ENCODE results near the gene AK9.
A peak's percentile ranks its signal among the peaks of the same experiment; 100 is the strongest.

Gene AK9

GRCh38 chr6:109490713-109491112, 200.3 kb downstream of the AK9 start:
- Mint-ChIP-seq H3K9me3 (no peaks in the 10 kb centered on the region), H3K27ac (no peak overlapping the region), H3K4me1 (peaks cover 20% of the 10 kb centered on the region), H3K4me3 (no peak overlapping the region), H3K36me3 (ENCODE audit: low read depth) (no peaks in the 10 kb centered on the region), H3K27me3 (ENCODE audit: low read depth, poor library complexity) (peaks cover 15% of the 10 kb centered on the region)
- TF ChIP-seq CTCF (IDR thresholded peaks at IDR 0.05), result no peak
- DNase-seq, result no peak

DNA sequence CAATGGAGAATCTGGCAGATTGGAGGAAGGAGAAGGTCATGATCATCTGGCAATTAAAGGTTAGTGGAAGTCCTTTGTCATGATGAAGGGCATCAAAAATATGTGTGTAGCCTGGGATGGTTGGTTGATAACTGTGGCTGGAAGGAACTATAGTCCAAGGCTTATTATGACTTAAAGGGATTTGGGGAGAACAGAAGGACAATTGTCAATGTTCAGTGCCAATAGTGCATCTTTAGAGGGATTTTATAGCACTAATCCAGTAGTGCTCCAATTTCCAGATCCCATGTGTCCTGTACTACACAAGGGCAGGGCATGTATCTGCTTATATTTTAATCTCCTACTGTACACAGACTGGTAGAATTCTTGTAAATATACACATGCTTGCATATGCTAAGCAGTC, 203.0 kb downstream of the AK9 start:
- Mint-ChIP-seq H3K36me3 (ENCODE audit: low read depth) (no peaks in the 10 kb centered on the region), H3K27ac (no peak overlapping the region), H3K4me1 (peaks cover 20% of the 10 kb centered on the region), H3K9me3 (no peaks in the 10 kb centered on the region), H3K4me3 (no peak overlapping the region), H3K27me3 (ENCODE audit: low read depth, poor library complexity) (peaks cover 31% of the 10 kb centered on the region)
- DNase-seq, result no peak
- TF ChIP-seq CTCF (IDR thresholded peaks at IDR 0.05), result no peak

- Mint-ChIP-seq H3K27me3 (ENCODE audit: low read depth, poor library complexity) (peaks cover 36% of the 10 kb centered on the region), H3K9me3 (no peaks in the 10 kb centered on the region), H3K4me1 (peaks cover 26% of the 10 kb centered on the region), H3K4me3 (no peak overlapping the region), H3K36me3 (ENCODE audit: low read depth) (peaks cover 12% of the 10 kb centered on the region), H3K27ac (no peak overlapping the region)
- no peak for DNase-seq
- no peak for TF ChIP-seq CTCF (IDR thresholded peaks at IDR 0.05)
Observed at GRCh38 chr6:109486068-109486467, 204.9 kb downstream of the AK9 start.

- peaks cover 24% of the 10 kb centered on the region for H3K4me1 Mint-ChIP-seq
- no peak for DNase-seq
- H3K27me3 Mint-ChIP-seq (ENCODE audit: low read depth, poor library complexity), result peaks cover 36% of the 10 kb centered on the region
- H3K4me3 Mint-ChIP-seq, result no peak overlapping the region
- peaks cover 17% of the 10 kb centered on the region for H3K36me3 Mint-ChIP-seq (ENCODE audit: low read depth)
- H3K9me3 Mint-ChIP-seq, result no peaks in the 10 kb centered on the region
- no peak overlapping the region for H3K27ac Mint-ChIP-seq
- no peak for TF ChIP-seq CTCF (IDR thresholded peaks at IDR 0.05)
Observed at GRCh38 chr6:109485266-109485935, 205.6 kb downstream of the AK9 start.

DNA sequence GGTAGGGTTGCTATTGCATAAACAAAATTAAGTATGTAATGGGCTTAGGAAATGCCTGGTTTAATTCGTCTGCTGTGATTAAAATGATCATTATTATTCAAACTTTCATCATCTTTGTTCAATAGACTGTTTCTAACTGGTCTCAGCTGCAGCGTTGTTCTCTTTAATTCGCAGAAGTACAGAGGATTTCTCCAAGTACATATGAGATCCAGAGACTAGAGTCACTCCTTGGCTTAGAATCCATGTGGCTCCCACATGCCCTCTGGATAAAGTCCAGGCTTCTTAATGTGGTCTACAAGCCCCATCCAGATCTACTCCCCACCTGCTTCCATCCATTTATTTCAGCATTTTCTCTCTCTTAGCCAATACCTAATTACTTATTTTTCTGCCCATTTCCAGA, 206.9 kb downstream of the AK9 start:
- TF ChIP-seq CTCF (IDR thresholded peaks at IDR 0.05), result no peak
- Mint-ChIP-seq H3K9me3 (no peaks in the 10 kb centered on the region), H3K4me3 (peak overlapping the region; percentile 81), H3K27ac (no peak overlapping the region), H3K4me1 (peaks cover 30% of the 10 kb centered on the region), H3K36me3 (ENCODE audit: low read depth) (peaks cover 28% of the 10 kb centered on the region), H3K27me3 (ENCODE audit: low read depth, poor library complexity) (peaks cover 36% of the 10 kb centered on the region)
- DNase-seq, result no peak

- Mint-ChIP-seq H3K27me3 (ENCODE audit: low read depth, poor library complexity) (peaks cover 36% of the 10 kb centered on the region), H3K9me3 (no peaks in the 10 kb centered on the region), H3K4me3 (peak overlapping the region; percentile 81), H3K4me1 (peaks cover 35% of the 10 kb centered on the region), H3K27ac (no peak overlapping the region), H3K36me3 (ENCODE audit: low read depth) (peaks cover 32% of the 10 kb centered on the region)
- TF ChIP-seq CTCF (IDR thresholded peaks at IDR 0.05), result no peak
- no peak for DNase-seq
Observed at GRCh38 chr6:109483735-109484057, 207.3 kb downstream of the AK9 start.
